ENCODE results near the gene SLC5A2.
A peak's percentile ranks its signal among the peaks of the same experiment; 100 is the strongest.
"Not testable (repeated sequence)": the region's sequence is repeated elsewhere in the genome, so short reads cannot be mapped to it uniquely, and the experiment has no call there.

Gene SLC5A2

GRCh38 chr16:31475946-31476302 lies 7.0 kb upstream of the SLC5A2 start:
- DNase-seq (ENCODE audit: low spot score): no peak

- peak; percentile 89 for DNase-seq (ENCODE audit: low spot score)
Observed at GRCh38 chr16:31476303-31477219, 6.4 kb upstream of the SLC5A2 start.

GRCh38 chr16:31477220-31478216 lies 5.4 kb upstream of the SLC5A2 start:
- peak; percentile 13 for DNase-seq (ENCODE audit: low spot score)

- no peak for DNase-seq (ENCODE audit: low spot score)
Observed at GRCh38 chr16:31478956-31479355, 4.0 kb upstream of the SLC5A2 start.

- DNase-seq (ENCODE audit: low spot score): no peak
Observed at GRCh38 chr16:31479751-31480150, 3.2 kb upstream of the SLC5A2 start.

- DNase-seq (ENCODE audit: low spot score): no peak
Observed at GRCh38 chr16:31480851-31481536, 1.9 kb upstream of the SLC5A2 start.

DNA sequence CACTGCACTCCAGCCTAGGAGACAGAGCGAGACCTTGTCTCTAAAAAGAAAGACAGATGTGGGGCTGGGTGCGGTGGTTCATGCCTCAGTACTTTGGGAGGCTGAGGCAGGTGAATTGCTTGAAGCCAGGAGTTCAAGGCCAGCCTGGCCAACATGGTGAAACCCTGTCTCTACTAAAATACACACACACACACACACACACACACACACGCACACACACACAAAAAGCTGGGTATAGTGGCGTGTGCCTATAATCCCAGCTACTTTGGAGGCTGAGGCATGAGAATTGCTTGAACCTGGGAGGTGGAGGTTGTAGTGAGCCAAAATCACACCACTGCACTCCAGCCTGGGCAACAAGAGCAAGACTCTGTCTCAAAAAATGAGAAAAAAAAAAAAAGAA lies 1.1 kb downstream of the SLC5A2 start:
- not testable (repeated sequence) for DNase-seq (ENCODE audit: low spot score)

- no peak for DNase-seq (ENCODE audit: low spot score)
Observed at GRCh38 chr16:31484491-31485171, 1.7 kb downstream of the SLC5A2 start.

DNA sequence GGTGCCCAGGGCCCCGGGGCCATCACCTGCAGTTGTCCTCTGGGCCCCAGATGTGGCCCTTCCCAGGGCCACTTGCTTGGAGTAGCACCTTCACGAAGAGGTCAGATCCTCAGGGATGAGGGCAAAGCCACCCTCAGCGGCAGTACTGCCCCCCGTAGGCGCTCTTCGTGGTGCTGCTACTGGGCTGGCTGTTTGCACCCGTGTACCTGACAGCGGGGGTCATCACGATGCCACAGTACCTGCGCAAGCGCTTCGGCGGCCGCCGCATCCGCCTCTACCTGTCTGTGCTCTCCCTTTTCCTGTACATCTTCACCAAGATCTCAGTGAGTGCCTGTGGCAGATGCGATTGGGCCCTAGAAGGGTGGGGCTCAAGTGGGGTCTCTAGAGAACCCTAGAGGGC lies 2.6 kb downstream of the SLC5A2 start:
- DNase-seq (ENCODE audit: low spot score): no peak

DNA sequence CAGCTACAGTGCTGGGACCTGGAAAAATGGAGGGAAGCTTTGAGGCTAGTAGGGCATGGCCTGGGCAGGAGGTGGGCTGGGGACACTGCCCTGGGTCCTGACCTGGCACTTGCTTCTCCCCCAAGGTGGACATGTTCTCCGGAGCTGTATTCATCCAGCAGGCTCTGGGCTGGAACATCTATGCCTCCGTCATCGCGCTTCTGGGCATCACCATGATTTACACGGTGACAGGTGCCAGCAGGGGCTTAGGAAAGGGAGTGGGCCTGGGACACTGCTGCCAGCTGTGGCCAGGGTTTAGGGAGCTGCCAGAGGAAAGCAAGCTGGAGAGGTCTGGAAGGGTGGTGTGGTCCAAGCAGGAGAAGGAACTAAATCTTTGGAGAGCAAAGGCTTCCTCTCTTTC lies 3.1 kb downstream of the SLC5A2 start:
- DNase-seq (ENCODE audit: low spot score): no peak

GRCh38 chr16:31487071-31487719 lies 4.3 kb downstream of the SLC5A2 start:
- DNase-seq (ENCODE audit: low spot score): no peak

GRCh38 chr16:31487720-31488467 lies 5.0 kb downstream of the SLC5A2 start:
- peak; percentile 78 for DNase-seq (ENCODE audit: low spot score)

DNA sequence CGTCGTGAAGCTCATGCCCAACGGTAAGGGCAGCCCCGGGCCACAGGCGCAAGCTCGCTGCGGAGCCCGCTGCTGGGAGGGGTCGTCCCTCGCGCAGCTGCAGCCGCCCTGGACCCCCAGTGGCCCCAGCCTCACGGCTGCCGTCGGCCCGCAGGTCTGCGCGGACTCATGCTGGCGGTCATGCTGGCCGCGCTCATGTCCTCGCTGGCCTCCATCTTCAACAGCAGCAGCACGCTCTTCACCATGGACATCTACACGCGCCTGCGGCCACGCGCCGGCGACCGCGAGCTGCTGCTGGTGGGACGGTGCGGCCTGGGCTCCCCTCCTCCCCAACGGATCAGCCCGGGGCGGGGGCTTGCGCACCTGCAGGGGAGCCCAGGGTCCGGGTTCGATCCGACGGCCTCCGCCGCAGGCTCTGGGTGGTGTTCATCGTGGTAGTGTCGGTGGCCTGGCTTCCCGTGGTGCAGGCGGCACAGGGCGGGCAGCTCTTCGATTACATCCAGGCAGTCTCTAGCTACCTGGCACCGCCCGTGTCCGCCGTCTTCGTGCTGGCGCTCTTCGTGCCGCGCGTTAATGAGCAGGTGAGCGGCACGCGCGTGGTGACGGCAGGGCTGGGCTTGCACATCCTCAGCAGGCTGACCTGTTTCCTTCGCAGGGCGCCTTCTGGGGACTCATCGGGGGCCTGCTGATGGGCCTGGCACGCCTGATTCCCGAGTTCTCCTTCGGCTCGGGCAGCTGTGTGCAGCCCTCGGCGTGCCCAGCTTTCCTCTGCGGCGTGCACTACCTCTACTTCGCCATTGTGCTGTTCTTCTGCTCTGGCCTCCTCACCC lies 5.8 kb downstream of the SLC5A2 start:
- no peak for DNase-seq (ENCODE audit: low spot score)

GRCh38 chr16:31489298-31489564 lies 6.3 kb downstream of the SLC5A2 start:
- no peak for DNase-seq (ENCODE audit: low spot score)

DNA sequence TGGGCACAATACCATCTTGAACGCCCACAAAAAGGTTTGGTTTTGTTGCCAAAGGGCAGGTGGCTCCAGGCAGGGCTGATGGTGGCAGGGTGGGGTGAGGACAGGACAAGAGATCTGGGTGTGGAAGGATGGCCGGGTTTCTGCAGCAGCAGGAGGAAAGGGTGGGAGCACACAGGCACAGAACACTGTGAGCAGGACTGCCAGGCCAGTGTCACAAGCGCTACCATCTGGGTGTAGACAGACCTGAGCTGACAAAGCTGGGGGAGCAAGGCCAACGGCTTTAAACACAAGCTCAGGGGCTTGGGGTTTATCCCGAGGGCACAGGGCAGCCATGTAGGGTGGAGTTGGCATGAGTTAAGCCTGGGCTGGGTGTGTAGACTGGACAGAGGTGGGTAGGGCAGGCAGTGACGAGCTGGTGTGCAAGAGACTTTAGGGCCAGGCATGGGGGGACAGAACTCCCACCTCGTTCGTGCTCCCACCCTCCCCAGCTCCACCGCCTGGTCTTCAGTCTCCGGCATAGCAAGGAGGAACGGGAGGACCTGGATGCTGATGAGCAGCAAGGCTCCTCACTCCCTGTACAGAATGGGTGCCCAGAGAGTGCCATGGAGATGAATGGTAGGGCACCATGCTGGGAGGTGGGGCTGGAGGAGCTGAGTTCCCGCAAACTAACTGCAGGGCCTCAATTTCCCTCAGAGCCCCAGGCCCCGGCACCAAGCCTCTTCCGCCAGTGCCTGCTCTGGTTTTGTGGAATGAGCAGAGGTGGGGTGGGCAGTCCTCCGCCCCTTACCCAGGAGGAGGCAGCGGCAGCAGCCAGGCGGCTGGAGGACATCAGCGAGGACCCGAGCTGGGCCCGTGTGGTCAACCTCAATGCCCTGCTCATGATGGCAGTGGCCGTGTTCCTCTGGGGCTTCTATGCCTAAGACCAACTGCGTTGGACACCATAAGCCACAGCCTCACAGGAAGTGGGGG lies 7.0 kb downstream of the SLC5A2 start:
- no peak for DNase-seq (ENCODE audit: low spot score)

- no peak for DNase-seq (ENCODE audit: low spot score)
Observed at GRCh38 chr16:31491778-31492418, 9.0 kb downstream of the SLC5A2 start.

DNA sequence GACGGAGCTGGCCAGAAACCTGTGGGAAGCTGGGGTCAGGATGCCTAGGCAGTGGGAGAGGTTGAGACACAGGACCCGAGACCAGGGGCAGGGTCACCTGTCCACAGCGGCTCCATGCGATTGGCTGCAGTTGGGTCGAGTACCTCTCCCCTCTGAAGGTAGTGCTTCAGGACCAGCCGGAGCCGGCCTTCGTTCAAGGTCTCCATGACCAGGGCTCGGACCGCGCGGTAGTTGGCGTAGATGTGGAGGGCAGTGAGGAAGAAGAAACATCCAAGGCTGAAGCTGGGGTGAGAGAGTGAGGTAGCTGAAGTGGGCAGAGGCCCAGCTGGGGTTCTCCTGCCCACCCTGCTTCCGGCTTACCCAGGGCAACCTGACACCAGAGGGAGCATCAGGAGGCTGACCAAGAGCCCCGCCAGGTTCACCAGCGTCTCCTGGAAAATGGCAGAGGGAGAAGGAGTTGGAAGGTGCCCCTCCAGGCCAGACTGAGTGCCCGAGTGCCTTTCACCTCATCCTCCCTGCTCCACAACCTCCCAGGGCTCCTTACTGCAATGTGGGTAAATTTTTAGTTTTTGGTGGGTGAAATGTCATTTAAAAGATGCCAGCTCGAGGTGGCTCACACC lies 10.7 kb downstream of the SLC5A2 start:
- DNase-seq (ENCODE audit: low spot score): no peak

DNA sequence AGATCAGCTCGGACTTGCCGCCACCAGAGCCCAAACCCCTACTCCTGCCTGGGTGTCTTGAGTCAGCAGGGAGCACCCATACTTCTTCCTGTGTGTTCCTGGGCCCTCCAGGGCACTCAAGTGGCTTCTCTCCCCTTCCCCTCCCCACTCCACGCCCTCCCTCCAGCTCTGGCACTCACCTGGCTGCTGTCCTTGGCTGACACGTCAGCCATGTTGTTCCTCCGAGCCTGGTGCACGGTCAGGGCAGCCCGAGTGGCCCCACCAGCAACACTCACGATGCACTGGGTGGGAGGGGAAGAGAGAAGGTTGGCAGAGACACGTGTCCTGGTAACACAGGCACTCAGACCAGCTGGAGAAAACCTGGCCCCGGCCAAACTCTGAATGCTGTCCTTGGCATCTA lies 13.7 kb downstream of the SLC5A2 start:
- no peak for DNase-seq (ENCODE audit: low spot score)
